Measurements from ENCODE around the gene DBNDD1. TPM values are rescaled to one million over a fixed set of nuclear protein-coding genes. Genes with fewer than 3 reads are reported as not detected.
"Not testable (repeated sequence)": the region's sequence is repeated elsewhere in the genome, so short reads cannot be mapped to it uniquely, and the experiment has no call there.

Gene DBNDD1
- total and polyA plus RNA-seq, 2 experiments from 2014 or later = 1.4 to 3.1 TPM

DNA sequence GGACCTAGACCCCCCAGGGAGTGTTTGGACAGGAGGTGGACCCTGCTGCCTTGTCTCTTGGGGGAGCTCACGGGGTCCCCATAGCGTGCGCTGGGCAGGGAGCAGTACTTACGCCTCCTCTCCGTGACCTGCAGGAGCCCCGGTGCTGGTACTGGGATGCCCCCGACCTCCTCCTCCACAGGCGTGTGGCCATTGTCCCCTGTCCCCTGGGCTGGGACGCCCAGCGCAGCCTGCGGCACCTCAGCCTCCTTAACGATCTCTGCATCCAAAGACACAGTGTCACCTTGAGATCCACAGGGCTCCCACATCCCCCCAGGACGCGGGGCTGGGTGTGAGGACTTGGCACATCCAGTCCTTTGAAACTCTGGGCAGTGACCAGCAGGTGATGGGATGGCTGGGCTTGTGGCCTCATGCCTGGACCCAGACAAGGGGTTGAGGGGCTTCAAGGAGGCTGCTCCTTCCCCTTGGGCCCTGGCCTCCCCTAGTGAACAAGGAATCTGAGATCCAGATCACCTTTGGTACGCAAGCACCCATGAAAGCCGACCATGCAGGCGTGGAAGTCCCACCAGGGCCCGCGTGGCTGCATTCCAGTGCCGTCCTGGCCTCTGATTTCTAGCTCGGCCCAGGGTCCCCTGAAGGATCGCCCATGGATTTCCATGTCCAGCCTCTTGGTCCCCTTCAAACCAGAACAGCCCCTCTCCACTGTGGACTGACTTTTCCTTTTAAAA is 9.9 kb downstream of the DBNDD1 start:
- Histone ChIP-seq H3K4me2 (ENCODE audit: unreplicated experiment) (no peak overlapping the region), H3K9me3 (ENCODE audit: low read depth) (no peaks in the 10 kb centered on the region), H4K20me1 (ENCODE audit: insufficient read depth) (no peaks in the 10 kb centered on the region), H3K36me3 (ENCODE audit: low read depth) (no peaks in the 10 kb centered on the region), H3K9ac (no peak overlapping the region), H3K27ac (no peak overlapping the region), H3K79me2 (ENCODE audit: insufficient read depth) (no peaks in the 10 kb centered on the region), H2AFZ (no peak overlapping the region), H3K4me3 (no peak overlapping the region), H3K27me3 (replicated peaks; ENCODE audit: insufficient read depth) (no peaks in the 10 kb centered on the region), H3F3A (ENCODE audit: insufficient read depth) (no peaks in the 10 kb centered on the region), H3K9me2 (ENCODE audit: insufficient read depth) (no peaks in the 10 kb centered on the region), H3K4me1 (ENCODE audit: insufficient read depth) (no peaks in the 10 kb centered on the region)
- 90 to 91% methylated on average over 22 of the region's 22 CpGs for WGBS, 2 experiments (ENCODE audit: low coverage in 1 of 2, low lambda C conversion rate in 2 of 2, missing lambda C conversion rate in 2 of 2)
- in situ Hi-C loops (cut with MboI) = no loop called here
- TF ChIP-seq EZH2 (IDR thresholded peaks at IDR 0.05; ENCODE audit: insufficient read depth, poor library complexity, severe bottlenecking) = no peak
- no peak for TF ChIP-seq EZH2phosphoT487 (IDR thresholded peaks at IDR 0.05; ENCODE audit: insufficient read depth, low read depth)
- DNase-seq = no peak

DNA sequence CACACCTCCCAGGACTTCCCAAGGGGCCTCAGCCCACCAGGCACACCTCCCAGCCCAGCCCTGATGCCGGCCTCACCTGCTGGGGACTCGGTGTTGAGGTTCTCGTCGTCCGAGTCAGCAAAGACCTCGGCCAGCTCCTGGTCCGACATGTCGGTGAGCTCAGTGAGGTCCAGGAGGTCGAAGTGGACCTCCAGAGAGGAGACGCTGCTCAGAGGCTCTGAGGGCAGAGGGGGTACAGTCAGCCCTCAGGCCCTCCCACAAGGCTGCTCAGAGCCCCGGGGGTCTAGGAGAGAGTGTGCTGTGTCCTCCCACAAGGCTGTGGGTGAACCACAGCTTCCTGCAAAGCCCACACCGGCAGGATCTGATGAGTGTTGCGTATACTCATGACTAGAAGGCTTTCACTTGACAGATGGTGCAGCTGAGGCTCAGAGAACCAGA is 10.5 kb downstream of the DBNDD1 start:
- Histone ChIP-seq H3K27me3 (replicated peaks; ENCODE audit: insufficient read depth) (no peaks in the 10 kb centered on the region), H3K79me2 (ENCODE audit: insufficient read depth) (no peaks in the 10 kb centered on the region), H2AFZ (no peak overlapping the region), H3K9me2 (ENCODE audit: insufficient read depth) (no peaks in the 10 kb centered on the region), H3K4me1 (ENCODE audit: insufficient read depth) (no peaks in the 10 kb centered on the region), H4K20me1 (ENCODE audit: insufficient read depth) (no peaks in the 10 kb centered on the region), H3K4me3 (no peak overlapping the region), H3K27ac (no peak overlapping the region), H3K9me3 (ENCODE audit: low read depth) (no peaks in the 10 kb centered on the region), H3K9ac (no peak overlapping the region), H3F3A (ENCODE audit: insufficient read depth) (no peaks in the 10 kb centered on the region), H3K4me2 (ENCODE audit: unreplicated experiment) (no peak overlapping the region), H3K36me3 (ENCODE audit: low read depth) (no peaks in the 10 kb centered on the region)
- no peak for DNase-seq
- TF ChIP-seq EZH2phosphoT487 (IDR thresholded peaks at IDR 0.05; ENCODE audit: insufficient read depth, low read depth) (no peak), EZH2 (IDR thresholded peaks at IDR 0.05; ENCODE audit: insufficient read depth, poor library complexity, severe bottlenecking) (no peak)
- WGBS, 2 experiments (ENCODE audit: low coverage in 1 of 2, low lambda C conversion rate in 2 of 2, missing lambda C conversion rate in 2 of 2) = 71 to 74% methylated on average over 13 of the region's 13 CpGs
- in situ Hi-C loops (cut with MboI) = no loop called here

DNA sequence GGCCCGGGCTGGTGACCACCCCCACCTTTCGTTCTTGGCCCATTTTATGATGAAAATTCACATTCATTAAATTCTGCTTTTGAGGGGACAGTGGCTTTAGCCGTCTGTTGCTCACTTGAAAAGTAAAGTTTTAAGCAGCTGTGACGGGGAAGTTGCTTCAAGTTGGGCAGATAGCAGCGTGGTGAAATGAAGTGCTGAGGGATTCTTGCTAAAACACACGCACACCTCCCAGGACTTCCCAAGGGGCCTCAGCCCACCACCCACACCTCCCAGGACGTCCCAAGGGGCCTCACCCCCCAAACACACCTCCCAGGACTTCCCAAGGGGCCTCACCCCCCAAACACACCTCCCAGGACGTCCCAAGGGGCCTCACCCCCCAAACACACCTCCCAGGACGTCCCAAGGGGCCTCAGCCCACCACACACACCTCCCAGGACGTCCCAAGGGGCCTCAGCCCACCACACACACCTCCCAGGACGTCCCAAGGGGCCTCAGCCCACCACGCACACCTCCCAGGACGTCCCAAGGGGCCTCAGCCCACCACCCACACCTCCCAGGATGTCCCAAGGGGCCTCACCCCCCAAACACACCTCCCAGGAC is 11.5 kb downstream of the DBNDD1 start:
- H3K4me1 ChIP-seq (ENCODE audit: insufficient read depth); H3F3A ChIP-seq (ENCODE audit: insufficient read depth); H3K4me3 ChIP-seq; H4K20me1 ChIP-seq (ENCODE audit: insufficient read depth); H3K27ac ChIP-seq; H3K9me2 ChIP-seq (ENCODE audit: insufficient read depth); H3K4me2 ChIP-seq (ENCODE audit: unreplicated experiment); H2AFZ ChIP-seq; H3K79me2 ChIP-seq (ENCODE audit: insufficient read depth); H3K36me3 ChIP-seq (ENCODE audit: low read depth); DNase-seq; H3K9ac ChIP-seq; H3K27me3 ChIP-seq (replicated peaks; ENCODE audit: insufficient read depth); in situ Hi-C loops (cut with MboI); H3K9me3 ChIP-seq (ENCODE audit: low read depth): not testable (repeated sequence)
- WGBS, 2 experiments (ENCODE audit: low coverage in 1 of 2, low lambda C conversion rate in 2 of 2, missing lambda C conversion rate in 2 of 2) = 67% methylated on average over 9 to 13 of the region's 13 CpGs

DNA sequence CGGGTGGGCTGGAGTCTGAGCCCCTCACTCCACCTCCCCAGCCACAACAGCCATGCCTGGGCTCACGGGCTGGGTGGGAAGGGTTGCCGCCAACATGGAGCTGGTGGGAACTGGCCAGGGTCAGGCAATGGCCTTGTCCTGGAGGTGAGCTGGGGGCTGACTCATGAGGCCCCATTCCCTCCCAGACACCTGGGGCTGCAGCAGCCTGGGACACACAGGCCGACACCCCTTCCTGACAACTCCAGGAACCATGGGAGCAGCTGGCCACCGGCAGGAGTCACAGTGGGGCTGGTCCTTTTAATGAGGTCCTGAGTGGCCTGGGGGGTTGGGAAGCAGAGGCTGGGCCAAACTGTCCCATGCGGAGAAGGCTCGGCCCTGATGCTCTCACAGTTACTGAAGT is 12.2 kb downstream of the DBNDD1 start:
- Histone ChIP-seq H3K36me3 (ENCODE audit: low read depth) (no peaks in the 10 kb centered on the region), H3F3A (ENCODE audit: insufficient read depth) (no peaks in the 10 kb centered on the region), H3K9me2 (ENCODE audit: insufficient read depth) (no peaks in the 10 kb centered on the region), H3K79me2 (ENCODE audit: insufficient read depth) (no peaks in the 10 kb centered on the region), H3K9ac (no peak overlapping the region), H3K9me3 (ENCODE audit: low read depth) (no peaks in the 10 kb centered on the region), H3K27me3 (replicated peaks; ENCODE audit: insufficient read depth) (no peaks in the 10 kb centered on the region), H4K20me1 (ENCODE audit: insufficient read depth) (no peaks in the 10 kb centered on the region), H3K4me3 (no peak overlapping the region), H3K4me2 (ENCODE audit: unreplicated experiment) (no peak overlapping the region), H2AFZ (no peak overlapping the region), H3K4me1 (ENCODE audit: insufficient read depth) (no peaks in the 10 kb centered on the region), H3K27ac (no peak overlapping the region)
- WGBS, 2 experiments (ENCODE audit: low coverage in 1 of 2, low lambda C conversion rate in 2 of 2, missing lambda C conversion rate in 2 of 2) = 90 to 91% methylated on average over 6 to 7 of the region's 7 CpGs
- TF ChIP-seq EZH2 (IDR thresholded peaks at IDR 0.05; ENCODE audit: insufficient read depth, poor library complexity, severe bottlenecking) (no peak), EZH2phosphoT487 (IDR thresholded peaks at IDR 0.05; ENCODE audit: insufficient read depth, low read depth) (no peak)
- DNase-seq = no peak
- in situ Hi-C loops (cut with MboI) = no loop called here
